Hematopoietic multipotent progenitor cell treated with erythropoietin and hydrocortisone succinate and interleukin-3 and kit ligand, for 15 days (in vitro differentiated cells): ENCODE data around the gene HOXD4.

ENCODE experiments used
- DNase-seq: peaks from one replicate; pipeline ENCODE4 v3.0.0-alpha.2; 2015; ENCODE audit warnings: low spot score

The HOXD4 gene

GRCh38 chr2:176139661-176140512, 11.5 kb upstream of the HOXD4 start:
- DNase-seq, result no peak

GRCh38 chr2:176140513-176141317, 10.6 kb upstream of the HOXD4 start:
- DNase-seq, result peak; percentile 34

GRCh38 chr2:176142281-176142680, 9.1 kb upstream of the HOXD4 start:
- no peak for DNase-seq

GRCh38 chr2:176145085-176145969, 6.0 kb upstream of the HOXD4 start:
- DNase-seq, result no peak

GRCh38 chr2:176146101-176146500, 5.2 kb upstream of the HOXD4 start:
- DNase-seq, result no peak

GRCh38 chr2:176146645-176147044, 4.7 kb upstream of the HOXD4 start:
- DNase-seq, result no peak

- no peak for DNase-seq
Observed at GRCh38 chr2:176147210-176147799, 4.0 kb upstream of the HOXD4 start.

- no peak for DNase-seq
Observed at GRCh38 chr2:176147800-176148496, 3.4 kb upstream of the HOXD4 start.

GRCh38 chr2:176148751-176149421, 2.5 kb upstream of the HOXD4 start:
- DNase-seq, result no peak

- DNase-seq, result no peak
Observed at GRCh38 chr2:176149481-176149938, 1.8 kb upstream of the HOXD4 start.

GRCh38 chr2:176149939-176150583, 1.3 kb upstream of the HOXD4 start:
- no peak for DNase-seq

GRCh38 chr2:176150584-176151441, 537 bp upstream of the HOXD4 start:
- no peak for DNase-seq

- no peak for DNase-seq
Observed at GRCh38 chr2:176152350-176153181, 1.2 kb downstream of the HOXD4 start.

- no peak for DNase-seq
Observed at GRCh38 chr2:176154576-176155252, 3.4 kb downstream of the HOXD4 start.

GRCh38 chr2:176155356-176156044, 4.2 kb downstream of the HOXD4 start:
- no peak for DNase-seq

- DNase-seq, result no peak
Observed at GRCh38 chr2:176156301-176156806, 5.0 kb downstream of the HOXD4 start.
